Karpas-422 (cell line): ENCODE results near the gene ADAMTSL3. TPM values are rescaled to one million over a fixed set of nuclear protein-coding genes. Genes with fewer than 3 reads are reported as not detected.

ENCODE experiments used
- DNase-seq: peaks from one replicate; pipeline ENCODE4 v3.0.0-alpha.2; 2015
- H2AFZ ChIP-seq: fragments of 200-600 bp; sonication (generic); 2 replicates; pipeline ENCODE4 v1.6.1; 2014; ENCODE audit warnings: antibody characterized with exemption, low read length, mixed read lengths
- H3K27ac ChIP-seq: fragments of 200-600 bp; sonication (generic); 2 replicates; pipeline ENCODE4 v1.5.1; 2014; ENCODE audit warnings: mild to moderate bottlenecking, low read length, moderate library complexity
- H3K27me3 ChIP-seq: fragments of 200-600 bp; sonication (generic); 2 replicates; pipeline ENCODE4 v1.6.1; 2014; ENCODE audit warnings: low read length, mixed read lengths
- H3K36me3 ChIP-seq: fragments of 200-600 bp; sonication (generic); 2 replicates; pipeline ENCODE4 v1.6.1; 2014; ENCODE audit warnings: low read length, mixed read lengths; ENCODE audit not compliant: insufficient read depth
- H3K4me1 ChIP-seq: fragments of 200-600 bp; sonication (generic); 2 replicates; pipeline ENCODE4 v1.6.1; 2014; ENCODE audit warnings: mild to moderate bottlenecking, low read length, mixed read lengths
- H3K4me2 ChIP-seq: fragments of 200-600 bp; sonication (generic); 2 replicates; pipeline ENCODE4 v1.6.1; 2014; ENCODE audit warnings: low read length, low read depth, mild to moderate bottlenecking; ENCODE audit not compliant: poor library complexity, severe bottlenecking
- H3K4me3 ChIP-seq: fragments of 200-600 bp; sonication (generic); 2 replicates; pipeline ENCODE4 v1.5.1; 2014; ENCODE audit warnings: mild to moderate bottlenecking, antibody characterized with exemption, low read length, mixed read lengths
- H3K79me2 ChIP-seq: fragments of 200-600 bp; sonication (generic); 2 replicates; pipeline ENCODE4 v1.6.1; 2014; ENCODE audit warnings: mild to moderate bottlenecking, low read length, mixed read lengths
- H3K9ac ChIP-seq: fragments of 200-600 bp; sonication (generic); 2 replicates; pipeline ENCODE4 v1.6.0; 2014; ENCODE audit warnings: low read length
- H3K9me2 ChIP-seq: fragments of 200-600 bp; sonication (generic), shearing (Covaris generic); replicated peaks from 2 replicates; pipeline ENCODE4 v1.6.0; 2014; ENCODE audit warnings: mild to moderate bottlenecking, low read length, moderate library complexity; ENCODE audit not compliant: insufficient read depth
- H3K9me3 ChIP-seq: fragments of 300-700, 200-600 bp; sonication (generic); 2 replicates; pipeline ENCODE4 v1.6.1; 2014; ENCODE audit warnings: low read length, mixed read lengths
- H4K20me1 ChIP-seq: fragments of 200-600 bp; sonication (generic); 2 replicates; pipeline ENCODE4 v1.6.1; 2014; ENCODE audit warnings: mild to moderate bottlenecking, antibody characterized with exemption, low read length, low read depth; ENCODE audit not compliant: insufficient read depth
- total RNA-seq: library from RNA; depleted of rRNA; stranded (reverse); fragments of >200 nt; shearing (Covaris generic); gene quantifications from 2 replicates; pipeline ENCODE4 v1.2.3, GENCODE V29; 2014; ENCODE audit warnings: low replicate concordance

Gene ADAMTSL3
- total RNA-seq, 1 experiment from 2014 or later = not detected

DNA sequence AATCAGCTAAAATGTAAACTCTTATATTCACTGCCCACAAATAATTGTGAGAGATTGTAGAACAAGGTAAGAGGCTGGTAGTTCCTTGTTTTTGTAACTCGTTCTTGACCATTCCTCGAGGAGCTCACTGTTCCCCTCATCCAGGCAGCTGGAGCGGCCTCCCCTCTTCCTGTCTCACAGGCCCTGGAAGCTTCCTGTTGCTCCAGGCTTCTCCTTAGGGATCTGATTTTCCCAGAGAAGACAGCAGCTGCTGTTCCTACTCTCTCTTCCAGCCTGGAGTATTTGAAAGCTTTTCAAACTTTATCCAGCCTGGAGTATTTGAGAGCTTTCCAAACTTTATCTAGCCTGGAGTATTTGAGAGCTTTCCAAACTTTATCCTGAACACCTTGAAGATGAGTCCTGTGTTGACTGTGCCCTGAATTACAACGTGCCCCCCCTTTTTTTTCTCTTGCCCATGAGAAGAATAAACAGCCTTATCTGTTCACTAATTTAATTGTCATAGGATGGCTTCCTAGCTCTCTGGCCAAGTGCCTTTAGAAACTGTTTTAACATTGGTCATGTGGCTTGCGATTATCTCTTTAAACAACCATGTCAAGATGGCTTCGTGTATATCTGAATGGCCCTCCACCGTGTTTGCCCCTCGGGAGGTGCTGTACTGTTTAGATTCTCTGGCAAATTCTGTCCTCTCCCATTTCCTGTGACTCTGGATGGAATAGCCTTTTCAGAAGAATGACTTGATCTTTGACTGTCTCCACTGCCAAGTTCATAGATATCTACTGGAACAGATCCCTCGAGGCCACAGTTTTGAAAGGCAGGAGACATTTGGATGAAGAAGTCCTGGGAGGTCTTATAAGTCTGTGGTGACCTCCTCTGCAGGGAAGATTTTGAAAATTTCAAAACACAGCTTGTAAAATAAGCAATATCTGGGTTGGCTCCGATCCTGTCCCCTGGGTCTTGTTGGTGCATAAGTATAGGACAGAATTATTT lies 4.8 kb downstream of the ADAMTSL3 start:
- Histone ChIP-seq H3K27me3 (no peaks in the 10 kb centered on the region), H3K9me3 (no peaks in the 10 kb centered on the region), H3K27ac (no peak overlapping the region), H3K9ac (no peak overlapping the region), H3K9me2 (no peaks in the 10 kb centered on the region), H3K4me2 (no peak overlapping the region), H3K79me2 (no peaks in the 10 kb centered on the region), H3K36me3 (no peaks in the 10 kb centered on the region), H2AFZ (no peak overlapping the region), H3K4me1 (no peaks in the 10 kb centered on the region), H4K20me1 (no peaks in the 10 kb centered on the region), H3K4me3 (no peak overlapping the region)
- DNase-seq = no peak

DNA sequence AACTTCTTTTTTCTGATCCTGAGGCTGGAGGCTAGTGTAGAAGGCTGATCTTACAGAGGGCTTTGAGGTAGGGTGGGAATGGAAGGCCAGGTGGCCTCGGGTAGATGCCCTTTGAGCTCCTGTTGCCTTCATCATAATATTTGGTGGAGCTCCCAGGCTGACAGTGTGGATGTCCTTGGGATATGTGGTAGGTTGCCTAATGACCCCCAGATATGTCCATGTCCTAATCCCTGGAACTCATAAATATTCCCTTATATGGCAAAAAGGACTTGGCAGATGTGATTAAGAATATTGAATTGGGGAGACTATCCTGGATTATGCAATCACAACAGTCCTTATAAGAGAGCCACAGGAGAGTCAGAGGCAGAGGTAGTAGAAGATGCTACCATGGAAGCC lies 5.5 kb downstream of the ADAMTSL3 start:
- Histone ChIP-seq H3K36me3 (no peaks in the 10 kb centered on the region), H3K9ac (no peak overlapping the region), H4K20me1 (no peaks in the 10 kb centered on the region), H3K4me1 (no peaks in the 10 kb centered on the region), H3K9me2 (no peaks in the 10 kb centered on the region), H2AFZ (no peak overlapping the region), H3K27ac (no peak overlapping the region), H3K27me3 (no peaks in the 10 kb centered on the region), H3K79me2 (no peaks in the 10 kb centered on the region), H3K4me2 (no peak overlapping the region), H3K4me3 (no peak overlapping the region), H3K9me3 (no peaks in the 10 kb centered on the region)
- DNase-seq = no peak

DNA sequence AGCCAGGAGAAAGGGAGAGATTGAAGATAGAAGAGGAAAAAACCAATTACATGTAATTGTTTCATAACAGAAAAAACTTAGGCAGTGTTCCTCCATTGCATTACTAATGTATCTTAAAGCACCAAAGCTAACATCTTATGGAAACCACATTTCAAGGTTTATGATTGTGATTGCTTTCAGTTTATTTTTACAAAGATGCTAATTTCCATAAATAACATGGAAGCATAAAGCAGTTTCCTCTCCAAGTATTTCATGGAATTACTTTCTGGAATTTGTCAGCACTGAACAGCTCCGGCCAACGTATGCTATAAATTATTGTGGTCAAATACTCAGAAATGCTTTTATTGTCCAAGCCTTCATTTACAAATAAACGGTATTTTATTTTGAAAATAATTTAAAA lies 11.6 kb downstream of the ADAMTSL3 start:
- H3K27ac ChIP-seq = no peak overlapping the region

GRCh38 chr15:83670672-83671229 lies 16.8 kb downstream of the ADAMTSL3 start:
- Histone ChIP-seq H3K4me2 (no peak overlapping the region), H3K9ac (no peak overlapping the region), H3K27ac (no peak overlapping the region), H3K27me3 (no peaks in the 10 kb centered on the region), H3K4me3 (no peak overlapping the region), H3K9me2 (no peaks in the 10 kb centered on the region), H3K79me2 (no peaks in the 10 kb centered on the region), H3K9me3 (peaks cover 3% of the 10 kb centered on the region; the same call in 1 of the 2 replicates), H4K20me1 (no peaks in the 10 kb centered on the region), H3K36me3 (no peaks in the 10 kb centered on the region; the same call in 1 of the 2 replicates), H3K4me1 (no peaks in the 10 kb centered on the region), H2AFZ (no peak overlapping the region)
- DNase-seq = no peak

More for the DNA sequence above, 11.6 kb downstream of the ADAMTSL3 start:
- DNase-seq = no peak
- Histone ChIP-seq H3K79me2 (no peaks in the 10 kb centered on the region), H4K20me1 (no peaks in the 10 kb centered on the region), H2AFZ (no peak overlapping the region), H3K36me3 (no peaks in the 10 kb centered on the region), H3K9me3 (no peaks in the 10 kb centered on the region), H3K27me3 (no peaks in the 10 kb centered on the region), H3K4me1 (no peaks in the 10 kb centered on the region), H3K4me3 (no peak overlapping the region), H3K9ac (no peak overlapping the region), H3K9me2 (no peaks in the 10 kb centered on the region), H3K4me2 (no peak overlapping the region)

- no peaks in the 10 kb centered on the region for H3K4me1 ChIP-seq
- no peaks in the 10 kb centered on the region for H3K79me2 ChIP-seq
- no peaks in the 10 kb centered on the region; the same call in 1 of the 2 replicates for H3K36me3 ChIP-seq
- no peak overlapping the region for H3K4me2 ChIP-seq
- H3K4me3 ChIP-seq = no peak overlapping the region
- peaks cover 3% of the 10 kb centered on the region; the same call in 1 of the 2 replicates for H3K9me3 ChIP-seq
- no peak for DNase-seq
- no peaks in the 10 kb centered on the region for H3K27me3 ChIP-seq
- no peak overlapping the region for H3K9ac ChIP-seq
- no peaks in the 10 kb centered on the region for H4K20me1 ChIP-seq
- H3K9me2 ChIP-seq = no peaks in the 10 kb centered on the region
- no peak overlapping the region for H3K27ac ChIP-seq
- H2AFZ ChIP-seq = no peak overlapping the region
These were observed 17.7 kb downstream of the ADAMTSL3 start for GRCh38 chr15:83671603-83672002.

GRCh38 chr15:83673385-83673784 lies 19.5 kb downstream of the ADAMTSL3 start:
- Histone ChIP-seq H3K4me2 (no peak overlapping the region), H4K20me1 (no peaks in the 10 kb centered on the region), H2AFZ (no peak overlapping the region), H3K27ac (no peak overlapping the region), H3K27me3 (no peaks in the 10 kb centered on the region), H3K4me1 (no peaks in the 10 kb centered on the region), H3K9ac (no peak overlapping the region), H3K9me2 (no peaks in the 10 kb centered on the region), H3K79me2 (no peaks in the 10 kb centered on the region), H3K9me3 (peaks cover 3% of the 10 kb centered on the region; the same call in 1 of the 2 replicates), H3K4me3 (no peak overlapping the region), H3K36me3 (no peaks in the 10 kb centered on the region; the same call in 1 of the 2 replicates)
- DNase-seq = no peak

DNA sequence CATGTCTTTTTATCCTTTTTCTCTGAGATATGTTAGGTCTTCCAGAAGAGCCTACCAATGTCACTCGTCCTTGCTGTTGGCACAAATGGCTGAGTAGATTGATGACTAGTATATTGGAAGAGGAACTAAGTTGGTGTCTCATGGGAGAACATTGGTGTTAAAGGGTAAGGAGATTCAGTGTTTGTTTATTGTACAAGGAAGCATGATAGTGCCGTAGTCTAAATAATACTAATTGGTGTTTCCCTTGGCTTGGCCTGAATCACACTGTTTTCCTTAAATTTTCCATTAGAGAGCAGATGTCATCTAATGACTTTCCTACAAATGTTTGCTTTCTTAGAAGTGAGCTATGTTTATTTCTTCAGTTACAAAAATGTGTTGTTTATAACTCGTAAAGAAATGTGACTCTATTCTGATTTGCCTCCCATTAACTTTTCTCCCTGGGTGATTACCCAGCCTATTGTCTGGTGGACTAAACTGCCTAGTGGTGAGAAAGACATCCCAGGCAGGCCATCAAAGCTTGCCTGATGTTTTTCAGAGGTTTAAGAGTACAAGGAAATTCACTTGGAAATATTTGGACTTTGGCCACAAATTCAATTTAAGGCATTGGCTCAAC lies 28.7 kb downstream of the ADAMTSL3 start:
- H2AFZ ChIP-seq = no peak overlapping the region
- H3K36me3 ChIP-seq = no peaks in the 10 kb centered on the region
- H3K9ac ChIP-seq = no peak overlapping the region
- no peaks in the 10 kb centered on the region; the same call in 1 of the 2 replicates for H3K27me3 ChIP-seq
- H3K4me3 ChIP-seq = no peak overlapping the region
- no peaks in the 10 kb centered on the region for H3K4me1 ChIP-seq
- H3K9me2 ChIP-seq = no peaks in the 10 kb centered on the region
- no peak overlapping the region for H3K27ac ChIP-seq
- H3K4me2 ChIP-seq = no peak overlapping the region
- no peaks in the 10 kb centered on the region for H4K20me1 ChIP-seq
- no peak for DNase-seq
- H3K79me2 ChIP-seq = no peaks in the 10 kb centered on the region
- H3K9me3 ChIP-seq = no peaks in the 10 kb centered on the region

DNA sequence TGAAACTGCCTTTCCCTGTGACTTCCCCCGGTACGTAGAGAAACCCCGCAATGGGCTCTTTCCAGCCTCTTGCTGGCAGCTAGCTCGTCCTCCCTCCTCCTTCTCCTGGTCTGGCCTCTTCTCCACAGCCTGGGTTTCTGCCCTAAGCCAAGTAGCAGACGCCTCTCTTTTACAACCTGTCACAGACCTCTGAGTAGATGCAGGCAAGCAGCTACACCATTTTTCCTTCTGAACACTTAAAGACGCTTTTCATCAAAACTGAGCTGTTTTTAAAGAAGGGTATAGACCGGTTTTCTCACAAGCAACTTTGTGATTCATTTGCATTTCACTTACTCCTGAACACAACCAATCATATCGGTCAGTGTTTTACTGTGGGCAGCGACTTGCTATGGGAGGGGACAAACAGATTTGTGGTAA lies 32.0 kb downstream of the ADAMTSL3 start:
- no peaks in the 10 kb centered on the region for H3K4me1 ChIP-seq
- no peaks in the 10 kb centered on the region for H3K79me2 ChIP-seq

More for the DNA sequence above, 32.0 kb downstream of the ADAMTSL3 start:
- no peaks in the 10 kb centered on the region for H4K20me1 ChIP-seq
- no peak for DNase-seq
- H2AFZ ChIP-seq = no peak overlapping the region
- no peaks in the 10 kb centered on the region for H3K9me3 ChIP-seq
- H3K27me3 ChIP-seq = no peaks in the 10 kb centered on the region
- no peak overlapping the region for H3K9ac ChIP-seq
- no peaks in the 10 kb centered on the region for H3K36me3 ChIP-seq
- H3K9me2 ChIP-seq = no peaks in the 10 kb centered on the region
- H3K4me2 ChIP-seq = no peak overlapping the region
- H3K4me3 ChIP-seq = no peak overlapping the region
- H3K27ac ChIP-seq = no peak overlapping the region
